Lung (tissue), 12 donors: Measurements from ENCODE around the gene MBNL1. TPM values are rescaled to one million over a fixed set of nuclear protein-coding genes. Genes with fewer than 3 reads are reported as not detected.

ENCODE experiments used
- ATAC-seq: fragments of 200-7000 bp; cut with Tn5 transposase; one replicate; pipeline ENCODE4 v1.9.1; 2020; ENCODE audit warnings: moderate number of reproducible peaks; ENCODE audit not compliant: insufficient read depth, low FRiP score
- DNase-seq, 3 donors: peaks; one replicate each; pipeline ENCODE4 v3.0.0-alpha.2; 2013 to 2017
- H3K27ac ChIP-seq, 2 donors: one replicate each; pipeline ENCODE4 v1.5.1; 2013; ENCODE audit warnings: mild to moderate bottlenecking in 2 of 2, moderate library complexity in 2 of 2, control low read depth in 1 of 2, inconsistent platforms in 1 of 2, low read depth in 1 of 2, low read length in 1 of 2
- H3K27me3 ChIP-seq, 3 donors: one replicate each; pipeline ENCODE4 v1.5.1; 2013; ENCODE audit warnings: low read length in 2 of 3; ENCODE audit not compliant: control insufficient read depth in 3 of 3, insufficient read depth in 3 of 3
- H3K36me3 ChIP-seq, 4 donors: one replicate each; pipeline ENCODE4 v1.5.1; 2013; ENCODE audit warnings: low read length in 4 of 4, mild to moderate bottlenecking in 1 of 4, moderate library complexity in 1 of 4; ENCODE audit not compliant: control insufficient read depth in 4 of 4, insufficient read depth in 4 of 4
- H3K4me1 ChIP-seq, 5 donors: one replicate each; pipeline ENCODE4 v1.5.1; 2013; ENCODE audit warnings: low read length in 5 of 5, mild to moderate bottlenecking in 2 of 5, moderate library complexity in 1 of 5; ENCODE audit not compliant: control insufficient read depth in 5 of 5, insufficient read depth in 5 of 5
- H3K4me3 ChIP-seq: one replicate; pipeline ENCODE4 v1.5.1; 2013; ENCODE audit warnings: mild to moderate bottlenecking, control low read depth, moderate library complexity
- H3K9ac ChIP-seq, 2 donors: one replicate each; pipeline ENCODE4 v1.5.1; 2013; ENCODE audit warnings: low read length in 2 of 2, control low read depth in 1 of 2; ENCODE audit not compliant: insufficient read depth in 1 of 2
- H3K9me3 ChIP-seq, 4 donors: one replicate each; pipeline ENCODE4 v1.5.1; 2013; ENCODE audit warnings: low read length in 3 of 4, mild to moderate bottlenecking in 1 of 4, moderate library complexity in 1 of 4; ENCODE audit not compliant: control insufficient read depth in 4 of 4, insufficient read depth in 3 of 4
- WGBS, 2 donors: extraction: QIAGEN DNeasy Blood & Tissue Kit; methylation state at CpG; one replicate each; pipeline ENCODE4 v1.1.7; 2013; 5-methylcytosine and 5-hydroxymethylcytosine counted together
- polyA plus RNA-seq, 2 donors: library from polyadenylated mRNA; stranded (reverse); fragments of 200-250 nt; gene quantifications; one replicate each; pipeline ENCODE4 v1.2.1, GENCODE V29; 2013
- total RNA-seq, 2 donors: library from RNA; depleted of rRNA in 1 of 2; stranded (reverse); fragments of >200 nt in 1 of 2; gene quantifications; one replicate each; pipeline ENCODE4 v1.2.1, GENCODE V29; 2014 to 2021
- TF ChIP-seq, protein P1 (sequence below): IDR thresholded peaks from 2 replicates; pipeline ENCODE4 v1.5.1; 2012; ENCODE audit warnings: mild to moderate bottlenecking; ENCODE audit errors: control extremely low read depth, extremely low read depth
- donor health status: control.
- donor health status: control.
- donor health status: Bipolar disorder and iron deficiency.
- donor health status: healthy.
- donor health status: DM: yes; HTN: yes; CAD: no.

Gene MBNL1
- total and polyA plus RNA-seq, 4 donors, result 55.3 to 266 (median 165) TPM

DNA sequence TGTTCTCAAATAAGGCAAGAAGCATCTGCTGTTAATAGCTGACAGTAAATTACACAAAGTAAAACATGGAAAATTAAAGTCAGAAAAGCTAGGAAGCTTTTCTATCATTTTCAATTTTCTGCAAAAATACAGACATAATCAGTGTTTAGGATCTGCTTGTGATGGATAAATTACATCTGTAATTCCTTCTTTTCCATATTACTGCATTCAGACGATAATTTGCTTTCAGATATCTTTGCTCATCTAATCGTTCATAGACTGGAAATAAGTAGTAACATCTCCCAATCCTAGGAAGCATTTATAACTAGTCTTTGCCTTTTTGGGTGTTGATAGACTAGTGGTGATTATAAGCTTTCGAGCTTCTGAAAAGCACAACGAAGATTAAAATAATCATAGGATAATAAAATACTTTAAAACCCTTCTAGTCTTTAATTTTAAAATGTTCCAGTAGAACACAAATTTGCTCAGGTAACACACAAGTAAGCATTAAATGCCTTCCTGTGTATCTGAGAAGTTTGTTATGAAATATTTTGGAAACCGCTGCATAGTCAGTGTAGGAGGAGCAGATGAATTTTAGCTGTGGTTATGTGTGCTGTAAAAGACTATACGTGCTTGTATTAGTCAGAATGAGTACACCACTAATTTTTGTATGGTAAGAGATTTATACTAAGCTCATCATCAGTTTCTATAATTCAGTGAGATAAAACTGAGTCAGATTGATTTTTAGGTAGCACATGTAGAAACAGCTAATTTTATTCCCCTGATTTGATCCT is 41.0 kb downstream of the MBNL1 start:
- WGBS, 2 donors, result 59 to 60% methylated on average over 6 of the region's 6 CpGs
- H3K4me1 ChIP-seq, result peaks cover 4 to 28% (median 11%) of the 10 kb centered on the region in 5 donors
- ATAC-seq, result no peak
- H3K36me3 ChIP-seq, result peaks cover 0 to 3% (median 0%) of the 10 kb centered on the region in 4 donors
- H3K9ac ChIP-seq, result no peak overlapping the region
- H3K27me3 ChIP-seq, result no peaks in the 10 kb centered on the region
- peak overlapping the region in 1 of 2 donors; percentile 85 for H3K27ac ChIP-seq
- no peak overlapping the region for H3K4me3 ChIP-seq
- DNase-seq, result no peak
- TF ChIP-seq, protein P1, sequence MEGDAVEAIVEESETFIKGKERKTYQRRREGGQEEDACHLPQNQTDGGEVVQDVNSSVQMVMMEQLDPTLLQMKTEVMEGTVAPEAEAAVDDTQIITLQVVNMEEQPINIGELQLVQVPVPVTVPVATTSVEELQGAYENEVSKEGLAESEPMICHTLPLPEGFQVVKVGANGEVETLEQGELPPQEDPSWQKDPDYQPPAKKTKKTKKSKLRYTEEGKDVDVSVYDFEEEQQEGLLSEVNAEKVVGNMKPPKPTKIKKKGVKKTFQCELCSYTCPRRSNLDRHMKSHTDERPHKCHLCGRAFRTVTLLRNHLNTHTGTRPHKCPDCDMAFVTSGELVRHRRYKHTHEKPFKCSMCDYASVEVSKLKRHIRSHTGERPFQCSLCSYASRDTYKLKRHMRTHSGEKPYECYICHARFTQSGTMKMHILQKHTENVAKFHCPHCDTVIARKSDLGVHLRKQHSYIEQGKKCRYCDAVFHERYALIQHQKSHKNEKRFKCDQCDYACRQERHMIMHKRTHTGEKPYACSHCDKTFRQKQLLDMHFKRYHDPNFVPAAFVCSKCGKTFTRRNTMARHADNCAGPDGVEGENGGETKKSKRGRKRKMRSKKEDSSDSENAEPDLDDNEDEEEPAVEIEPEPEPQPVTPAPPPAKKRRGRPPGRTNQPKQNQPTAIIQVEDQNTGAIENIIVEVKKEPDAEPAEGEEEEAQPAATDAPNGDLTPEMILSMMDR, result no peak
- no peaks in the 10 kb centered on the region for H3K9me3 ChIP-seq

DNA sequence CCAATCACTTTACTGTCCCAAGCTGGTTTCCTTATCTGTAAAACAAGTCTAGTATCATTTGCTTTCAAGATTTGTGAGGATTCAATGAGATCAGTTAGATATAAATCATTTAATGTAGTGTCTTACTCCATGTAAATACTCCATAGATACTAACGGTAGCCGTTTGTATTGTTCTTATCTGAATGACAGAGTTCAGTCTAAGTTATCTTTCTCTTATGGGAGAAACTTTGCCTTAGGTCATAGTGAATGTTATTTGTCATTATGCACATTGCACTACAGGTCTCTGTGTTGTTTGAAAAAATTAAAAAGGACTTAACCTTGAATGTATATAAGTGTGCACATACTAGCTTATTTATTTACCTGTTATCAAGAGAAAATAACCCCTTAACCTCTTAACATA is 44.7 kb downstream of the MBNL1 start:
- Histone ChIP-seq H3K36me3 (peaks cover 0 to 1% (median 0%) of the 10 kb centered on the region in 4 donors), H3K9me3 (no peaks in the 10 kb centered on the region), H3K4me3 (no peak overlapping the region), H3K4me1 (peaks cover 2 to 25% (median 13%) of the 10 kb centered on the region in 5 donors), H3K9ac (no peak overlapping the region), H3K27me3 (no peaks in the 10 kb centered on the region), H3K27ac (no peak overlapping the region)
- TF ChIP-seq, protein P1, result no peak
- 66 to 67% methylated on average over 2 of the region's 2 CpGs for WGBS, 2 donors
- ATAC-seq, result no peak
- no peak for DNase-seq

DNA sequence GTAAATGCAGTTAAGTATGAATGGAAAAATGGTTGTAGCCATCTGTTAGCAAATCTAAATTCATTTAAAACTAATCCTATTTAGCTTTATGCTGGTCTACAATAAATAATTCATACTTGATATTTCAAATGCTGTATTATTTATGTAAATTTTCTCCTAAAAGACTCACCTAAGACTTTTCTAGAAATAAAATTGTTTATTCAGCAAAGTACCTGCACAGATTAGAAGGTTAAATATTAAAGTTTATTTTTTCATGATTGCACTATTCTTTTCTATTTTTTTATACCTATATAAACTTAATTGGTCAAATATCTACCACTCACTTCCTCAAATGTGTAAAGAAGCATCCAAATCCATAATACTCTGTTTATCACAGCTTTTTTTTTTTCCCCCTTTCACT is 45.2 kb downstream of the MBNL1 start:
- ATAC-seq, result no peak
- Histone ChIP-seq H3K4me1 (peaks cover 1 to 22% (median 10%) of the 10 kb centered on the region in 5 donors), H3K9ac (no peak overlapping the region), H3K27ac (no peak overlapping the region), H3K9me3 (no peaks in the 10 kb centered on the region), H3K27me3 (no peaks in the 10 kb centered on the region), H3K4me3 (no peak overlapping the region), H3K36me3 (no peaks in the 10 kb centered on the region)
- DNase-seq, result no peak
- TF ChIP-seq, protein P1, result no peak
